NCI-H774 (cell line): ENCODE measurements around the gene HLTF.
A peak's percentile ranks its signal among the peaks of the same experiment; 100 is the strongest.
"Not testable (repeated sequence)": the region's sequence is repeated elsewhere in the genome, so short reads cannot be mapped to it uniquely, and the experiment has no call there.

ENCODE experiments used
- DNase-seq: peaks from one replicate; lab custom pipeline; 2025; lab: John Stamatoyannopoulos, UW

Gene HLTF

DNA sequence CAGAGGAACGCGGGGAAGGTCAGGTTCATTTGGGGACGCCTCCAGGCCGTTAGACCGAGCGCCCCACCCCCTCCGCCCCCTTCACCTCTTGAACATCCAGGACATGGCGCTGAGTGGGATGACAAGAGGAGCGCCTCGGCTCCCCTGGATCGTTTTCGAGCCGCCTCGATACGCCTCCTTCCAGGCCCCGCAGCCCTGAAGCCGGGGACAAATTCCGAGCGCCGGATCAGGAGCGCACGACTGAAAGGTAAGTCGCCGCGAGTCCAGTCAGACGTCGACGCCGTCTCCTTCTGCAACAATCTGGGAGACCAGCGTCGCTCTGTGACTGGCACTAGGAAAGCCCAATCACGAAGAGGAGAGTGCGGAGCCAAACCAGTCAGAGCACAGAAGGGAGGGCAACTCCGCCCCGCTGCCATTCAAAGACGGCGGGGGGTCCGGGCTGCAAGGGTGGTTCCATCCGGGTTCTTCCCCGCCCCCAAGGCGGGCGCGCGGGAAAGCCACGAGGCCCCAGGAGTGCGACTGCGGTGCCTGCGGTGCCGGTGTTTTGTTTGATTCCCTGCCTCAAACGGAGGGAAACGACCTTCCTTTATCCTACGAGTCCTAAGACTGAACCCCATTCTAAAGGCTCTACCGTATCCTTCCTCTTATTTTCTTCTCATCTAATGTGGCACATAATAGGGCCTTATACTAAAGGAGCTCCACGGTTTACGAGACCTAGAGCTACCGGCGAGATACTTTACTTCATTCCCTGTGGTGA is at the start of gene HLTF:
HLTF (minus strand) TSS at position 302 of the 757 bp plus-strand sequence; CDS start at position 105, 197 bp downstream.
- peak; percentile 99 for DNase-seq

DNA sequence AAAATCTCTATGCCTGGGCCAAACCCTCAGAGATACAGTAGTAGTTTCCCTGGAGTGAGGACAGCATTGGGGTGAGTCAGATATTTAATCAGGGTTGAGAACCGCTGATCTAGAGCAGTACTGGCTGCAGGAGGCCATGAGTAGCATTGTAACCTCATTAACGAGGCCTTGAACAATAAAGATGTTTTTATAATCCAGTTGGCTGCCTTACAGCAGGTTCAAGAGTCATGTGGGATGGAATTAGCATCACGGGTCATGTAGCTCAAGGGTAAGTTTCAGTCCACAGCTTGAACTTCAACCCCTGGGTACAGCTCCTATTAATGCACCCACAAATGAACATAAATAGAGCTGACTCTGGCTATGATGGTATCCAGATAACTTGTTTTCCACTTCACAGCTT is 48.2 kb upstream of the HLTF start:
- DNase-seq: no peak

DNA sequence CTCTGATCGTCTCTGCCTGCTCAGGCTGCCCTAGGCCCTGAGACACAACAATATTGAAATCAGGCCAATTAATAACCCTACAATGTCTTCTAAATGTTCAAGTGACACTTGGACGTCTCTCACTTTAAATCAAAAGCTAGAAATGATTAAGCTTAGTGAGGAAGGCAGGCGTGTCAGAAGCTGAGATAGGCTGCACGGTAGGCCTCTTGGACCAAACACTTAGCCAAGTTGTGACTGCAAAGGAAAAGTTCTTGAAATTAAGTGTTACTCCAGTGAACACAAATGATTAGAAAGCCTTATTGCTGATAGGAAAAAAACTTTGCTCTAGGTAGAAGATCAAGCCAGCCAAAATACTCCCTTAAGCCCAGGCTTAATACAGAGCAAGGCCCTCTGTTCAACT is 45.3 kb upstream of the HLTF start:
- DNase-seq: no peak

GRCh38 chr3:149129326-149130205 is 43.2 kb upstream of the HLTF start, which contains the start of gene HPS3:
Gene HPS3 (plus strand): TSS chr3:149129638. CDS start chr3:149129724, 86 bp downstream.
- DNase-seq: peak; percentile 98

GRCh38 chr3:149128821-149129220 is 42.5 kb upstream of the HLTF start:
- DNase-seq: no peak

DNA sequence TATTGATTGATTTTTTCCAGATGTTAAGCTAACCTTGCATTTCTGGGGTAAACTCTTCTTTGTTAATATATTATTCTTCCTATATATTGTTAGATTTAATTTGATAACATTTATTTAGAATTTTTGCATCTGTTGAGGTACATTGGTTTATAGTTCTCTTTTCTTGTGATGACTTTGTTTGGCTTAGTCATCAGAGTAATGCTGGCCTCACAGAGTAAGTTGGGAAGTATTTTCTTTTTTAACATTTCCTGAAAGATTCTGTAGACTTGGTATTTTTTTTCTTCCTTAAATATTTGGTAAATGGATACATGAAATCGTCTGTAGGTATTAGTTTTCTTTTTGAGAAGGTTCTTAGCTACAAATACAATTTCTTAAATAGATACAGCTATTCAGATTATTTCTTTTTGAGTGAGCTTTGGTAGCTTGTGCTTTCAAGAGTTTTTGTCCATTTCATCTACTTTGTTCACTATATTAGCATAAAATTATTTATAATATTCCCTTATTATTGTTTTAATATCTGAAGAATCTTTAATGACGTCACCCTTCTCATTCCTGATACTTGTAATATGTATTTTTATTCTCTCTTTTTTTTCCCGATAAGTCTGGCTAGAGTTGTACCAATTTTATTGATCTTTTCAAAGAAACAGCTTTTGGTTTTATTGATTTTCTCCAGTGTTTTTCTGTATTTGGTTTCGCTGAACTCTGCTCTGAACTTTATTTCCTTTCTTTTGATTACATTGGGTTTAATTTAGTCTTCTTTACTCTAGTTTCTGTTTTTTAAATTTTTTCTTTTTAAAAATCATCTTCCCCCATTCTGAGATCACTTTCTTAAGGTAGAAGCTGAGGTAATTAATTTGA is 36.6 kb upstream of the HLTF start:
- no peak for DNase-seq

- peak; percentile 68 for DNase-seq
Measured at GRCh38 chr3:149120051-149120972, 34.0 kb upstream of the HLTF start.

DNA sequence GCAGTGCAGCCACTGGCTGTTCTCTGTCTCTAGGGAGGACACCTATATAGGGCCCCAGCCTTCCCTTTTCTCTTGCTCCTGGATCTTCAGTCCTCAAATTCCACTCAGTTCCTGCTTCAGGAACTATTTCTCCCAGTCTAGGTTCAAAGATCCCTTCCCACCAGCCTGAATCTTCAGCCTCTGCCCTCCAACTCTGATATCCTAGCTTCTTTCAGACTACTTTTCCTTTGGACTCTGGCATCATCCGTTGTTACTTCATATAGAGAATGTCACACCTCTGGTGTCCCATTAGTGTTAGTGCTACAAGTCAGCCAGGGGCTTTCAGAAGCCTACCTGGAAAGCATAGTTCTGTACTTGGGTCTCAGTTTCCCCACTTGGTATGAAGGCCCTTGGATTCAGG is 33.1 kb upstream of the HLTF start:
- no peak for DNase-seq

DNA sequence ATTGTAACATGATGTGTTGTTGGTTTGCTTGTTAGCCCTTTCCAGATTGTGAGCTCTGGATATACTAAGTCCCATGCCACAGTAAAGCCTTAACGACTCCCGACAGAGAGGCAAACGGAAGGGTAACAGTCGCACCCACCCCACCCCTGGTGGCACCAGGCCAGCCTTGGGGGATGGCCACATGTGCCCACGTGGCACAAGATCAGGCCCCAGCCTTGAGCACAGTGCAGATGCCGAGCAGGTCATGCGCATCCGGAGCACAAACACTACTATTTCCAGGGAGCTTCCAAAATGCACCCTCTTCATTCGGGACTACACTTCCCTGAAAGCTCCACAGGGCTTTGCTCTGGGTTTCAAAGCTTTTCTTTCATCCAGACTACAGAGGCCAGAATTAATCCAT is 32.4 kb upstream of the HLTF start:
- DNase-seq: no peak

GRCh38 chr3:149115114-149115513 is 28.8 kb upstream of the HLTF start:
- no peak for DNase-seq

- DNase-seq: no peak
Measured at GRCh38 chr3:149114458-149114857, 28.1 kb upstream of the HLTF start.

- DNase-seq: no peak
Measured at GRCh38 chr3:149104484-149104883, 18.2 kb upstream of the HLTF start.

DNA sequence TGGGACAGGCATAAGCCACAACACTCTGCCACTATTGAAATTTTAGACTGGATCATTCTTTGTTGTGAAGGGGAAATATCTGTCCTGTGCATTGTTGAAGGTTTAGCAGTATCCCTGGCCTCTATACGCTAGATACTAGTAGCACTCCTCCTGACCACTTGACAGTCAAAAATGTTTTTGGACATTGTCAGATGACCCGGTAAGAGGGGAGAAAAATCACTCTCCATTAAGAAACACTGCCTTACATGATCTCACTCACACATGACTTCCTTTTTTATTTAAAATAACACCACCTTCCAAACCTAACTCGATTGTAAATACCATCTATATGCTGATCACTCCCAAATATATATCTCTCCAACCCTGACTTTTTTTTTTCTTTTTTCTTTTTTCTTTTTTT is 15.3 kb upstream of the HLTF start:
- no peak for DNase-seq

DNA sequence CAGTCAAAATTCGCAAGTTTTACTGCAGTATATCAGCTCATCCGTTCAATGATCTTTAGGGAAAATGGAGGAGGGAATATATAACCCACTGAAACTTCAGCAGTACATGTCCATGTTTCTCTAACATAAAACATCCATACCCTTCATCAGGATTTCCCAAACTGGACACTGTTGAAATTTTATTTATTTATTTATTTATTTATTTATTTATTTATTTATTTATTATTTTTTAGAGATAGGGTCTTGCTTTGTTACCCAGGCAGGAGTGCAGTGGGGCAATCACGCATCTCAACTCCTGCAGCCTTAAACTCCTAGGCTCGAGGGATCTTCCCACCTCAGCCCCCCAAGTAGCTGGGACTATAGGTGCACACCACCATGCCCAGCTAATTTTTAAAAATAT is 14.8 kb upstream of the HLTF start:
- DNase-seq: no peak

DNA sequence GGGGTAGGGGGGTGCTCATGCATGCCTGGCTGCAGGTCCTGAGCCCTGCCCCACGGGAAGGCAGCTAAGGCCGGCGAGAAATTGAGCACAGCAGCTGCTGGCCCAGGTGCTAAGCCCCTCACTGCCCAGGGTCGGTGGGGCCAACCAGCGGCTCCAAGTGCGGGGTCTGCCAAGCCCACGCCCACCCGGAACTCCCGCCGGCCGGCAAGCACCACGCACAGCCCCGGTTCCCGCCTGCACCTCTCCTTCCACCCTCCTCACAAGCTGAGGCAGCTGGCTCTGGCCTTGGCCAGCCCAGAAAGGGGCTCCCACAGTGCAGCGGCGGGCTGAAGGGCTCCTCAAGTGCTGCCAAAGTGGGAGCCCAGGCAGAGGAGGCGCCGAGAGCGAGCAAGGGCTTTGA is 11.7 kb upstream of the HLTF start:
- not testable (repeated sequence) for DNase-seq

DNA sequence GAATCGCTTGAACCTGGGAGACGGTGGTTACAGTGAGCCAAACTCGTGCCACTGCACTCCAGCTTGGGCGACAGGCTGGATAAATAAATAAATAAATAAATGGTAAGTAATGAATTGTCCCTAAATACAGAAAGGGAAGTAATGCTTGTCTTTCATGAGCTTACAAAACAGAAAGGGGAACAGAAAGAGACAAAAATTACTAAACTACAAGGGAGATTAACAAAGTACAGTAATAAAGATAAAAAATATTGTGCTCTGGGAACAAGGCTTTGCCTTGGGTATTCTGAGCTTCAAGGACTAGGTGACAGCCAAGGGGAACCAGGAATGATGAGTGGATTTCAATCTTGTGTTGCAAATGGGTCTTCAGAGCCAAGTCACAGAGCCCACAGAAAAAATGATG is 9.2 kb upstream of the HLTF start:
- DNase-seq: no peak

- no peak for DNase-seq
Measured at GRCh38 chr3:149091983-149092382, 5.7 kb upstream of the HLTF start.

DNA sequence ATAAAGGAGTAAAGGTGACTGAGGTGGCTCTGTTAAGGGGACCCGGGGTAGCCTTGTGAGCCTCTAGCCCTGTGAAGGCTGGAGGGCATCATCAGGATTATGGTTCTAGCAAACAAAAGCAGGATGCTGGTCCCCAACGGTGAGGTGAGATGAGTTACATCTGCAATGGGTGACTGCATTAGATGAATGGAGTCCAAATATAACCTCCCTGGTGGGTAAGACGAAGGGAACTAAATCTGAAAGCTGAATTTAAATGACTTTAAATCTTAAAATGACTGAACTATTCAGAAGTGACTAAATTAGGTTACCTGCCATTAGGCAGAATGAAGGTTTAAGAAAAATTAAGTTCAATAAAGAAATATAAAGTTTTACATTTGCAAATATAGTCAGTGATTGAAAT is 4.6 kb upstream of the HLTF start:
- DNase-seq: no peak

- no peak for DNase-seq
Measured at GRCh38 chr3:149090461-149090860, 4.1 kb upstream of the HLTF start.

- DNase-seq: no peak
Measured at GRCh38 chr3:149089395-149089794, 3.1 kb upstream of the HLTF start.

GRCh38 chr3:149087208-149087607 is 875 bp upstream of the HLTF start:
- DNase-seq: no peak
